MCF 10A (cell line): ENCODE measurements around the gene HHIPL1. TPM values are rescaled to one million over a fixed set of nuclear protein-coding genes. Genes with fewer than 3 reads are reported as not detected.

Experiments used
- BruUV-seq: library from RNA; stranded (reverse); fragments of 400-500 nt; replicated peaks from 2 replicates; lab custom pipeline; 2021; lab: Mats Ljungman, UMichigan
- CTCF ChIA-PET: fragments of 300-600 bp; sonication (Branson Sonifier 250); formaldehyde crosslinking; extraction: SDS; loops from one replicate; lab custom pipeline; 2021; ENCODE audit warnings: antibody characterized with exemption, inconsistent platforms; lab: Yijun Ruan, JAX
- POLR2A ChIA-PET: fragments of 300-600, 350-650 bp; sonication (Branson Sonifier 250); formaldehyde crosslinking; extraction: SDS; loops from one replicate; lab custom pipeline; 2020; ENCODE audit warnings: antibody characterized with exemption, inconsistent platforms; lab: Yijun Ruan, JAX
- DNase-seq: peaks from one replicate; pipeline ENCODE4 v3.0.0-alpha.2; 2018; ENCODE audit not compliant: unreplicated experiment
- H3K27ac Mint-ChIP-seq: one replicate; pipeline ENCODE4 v1.8.0; 2022; ENCODE audit warnings: mild to moderate bottlenecking, low read depth, mixed read lengths; ENCODE audit not compliant: unreplicated experiment
- H3K27me3 Mint-ChIP-seq: one replicate; pipeline ENCODE4 v1.8.0; 2022; ENCODE audit warnings: mixed read lengths; ENCODE audit not compliant: insufficient read depth, unreplicated experiment
- H3K36me3 Mint-ChIP-seq: one replicate; pipeline ENCODE4 v1.8.0; 2022; ENCODE audit warnings: mild to moderate bottlenecking, moderate library complexity, mixed read lengths; ENCODE audit not compliant: insufficient read depth, unreplicated experiment
- H3K4me1 Mint-ChIP-seq: one replicate; pipeline ENCODE4 v1.8.0; 2022; ENCODE audit warnings: mixed read lengths; ENCODE audit not compliant: insufficient read depth, unreplicated experiment
- H3K4me3 Mint-ChIP-seq: one replicate; pipeline ENCODE4 v1.8.0; 2022; ENCODE audit warnings: mild to moderate bottlenecking, moderate library complexity, mixed read lengths; ENCODE audit not compliant: unreplicated experiment
- H3K9me3 Mint-ChIP-seq: one replicate; pipeline ENCODE4 v1.8.0; 2022; ENCODE audit warnings: mixed read lengths; ENCODE audit not compliant: unreplicated experiment
- intact Hi-C: fragments of 100-400 bp; cut with micrococcal nuclease; formaldehyde crosslinking; loops from 2 replicates; pipeline ENCODE4 v1.14.1; 2022
- total RNA-seq: library from RNA; stranded (reverse); gene quantifications from 2 replicates; pipeline ENCODE4 v1.2.3, GENCODE V29; 2022
- TF ChIP-seq, protein P1 (sequence below): fragments of 200-600 bp; IDR thresholded peaks from one replicate; pipeline ENCODE4 v1.8.0; 2022; ENCODE audit warnings: antibody characterized with exemption, mild to moderate bottlenecking; ENCODE audit not compliant: unreplicated experiment

Gene HHIPL1
- total RNA-seq, 1 experiment from 2014 or later, result not detected

DNA sequence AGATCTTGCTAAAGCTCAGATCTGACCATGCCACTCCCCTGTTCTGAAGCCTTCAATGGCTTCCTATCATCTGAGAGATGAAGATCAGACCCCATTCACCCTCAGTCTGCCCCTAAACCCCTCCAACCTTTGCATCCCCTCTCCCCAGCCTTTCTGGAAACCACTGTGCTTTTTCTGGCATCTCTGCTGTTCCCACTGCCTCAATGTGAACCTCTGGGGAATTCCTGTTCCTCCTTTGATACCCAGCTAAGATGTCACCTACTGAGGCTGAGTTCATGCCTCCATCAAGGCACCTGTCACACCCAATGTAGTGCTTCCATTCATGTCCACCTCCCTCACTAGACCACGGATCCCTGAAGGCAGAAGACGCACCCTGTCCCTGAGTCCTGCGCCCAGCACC is 58.5 kb downstream of the HHIPL1 start:
- Mint-ChIP-seq H3K4me3 (no peak overlapping the region), H3K4me1 (no peaks in the 10 kb centered on the region), H3K27me3 (peaks cover 3% of the 10 kb centered on the region), H3K36me3 (peaks cover 1% of the 10 kb centered on the region), H3K27ac (no peak overlapping the region), H3K9me3 (peaks cover 9% of the 10 kb centered on the region)
- TF ChIP-seq, protein P1, sequence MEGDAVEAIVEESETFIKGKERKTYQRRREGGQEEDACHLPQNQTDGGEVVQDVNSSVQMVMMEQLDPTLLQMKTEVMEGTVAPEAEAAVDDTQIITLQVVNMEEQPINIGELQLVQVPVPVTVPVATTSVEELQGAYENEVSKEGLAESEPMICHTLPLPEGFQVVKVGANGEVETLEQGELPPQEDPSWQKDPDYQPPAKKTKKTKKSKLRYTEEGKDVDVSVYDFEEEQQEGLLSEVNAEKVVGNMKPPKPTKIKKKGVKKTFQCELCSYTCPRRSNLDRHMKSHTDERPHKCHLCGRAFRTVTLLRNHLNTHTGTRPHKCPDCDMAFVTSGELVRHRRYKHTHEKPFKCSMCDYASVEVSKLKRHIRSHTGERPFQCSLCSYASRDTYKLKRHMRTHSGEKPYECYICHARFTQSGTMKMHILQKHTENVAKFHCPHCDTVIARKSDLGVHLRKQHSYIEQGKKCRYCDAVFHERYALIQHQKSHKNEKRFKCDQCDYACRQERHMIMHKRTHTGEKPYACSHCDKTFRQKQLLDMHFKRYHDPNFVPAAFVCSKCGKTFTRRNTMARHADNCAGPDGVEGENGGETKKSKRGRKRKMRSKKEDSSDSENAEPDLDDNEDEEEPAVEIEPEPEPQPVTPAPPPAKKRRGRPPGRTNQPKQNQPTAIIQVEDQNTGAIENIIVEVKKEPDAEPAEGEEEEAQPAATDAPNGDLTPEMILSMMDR, result no peak
- ChIA-PET CTCF (interaction anchor here (1.2 kb wide), 1 partner anchor 21 kb away, joined by 3 read pairs; no protein-coding TSS in a partner anchor), POLR2A (no interaction called here)
- no TSS peak for BruUV-seq
- DNase-seq, result no peak
- intact Hi-C loops, result no loop called here

DNA sequence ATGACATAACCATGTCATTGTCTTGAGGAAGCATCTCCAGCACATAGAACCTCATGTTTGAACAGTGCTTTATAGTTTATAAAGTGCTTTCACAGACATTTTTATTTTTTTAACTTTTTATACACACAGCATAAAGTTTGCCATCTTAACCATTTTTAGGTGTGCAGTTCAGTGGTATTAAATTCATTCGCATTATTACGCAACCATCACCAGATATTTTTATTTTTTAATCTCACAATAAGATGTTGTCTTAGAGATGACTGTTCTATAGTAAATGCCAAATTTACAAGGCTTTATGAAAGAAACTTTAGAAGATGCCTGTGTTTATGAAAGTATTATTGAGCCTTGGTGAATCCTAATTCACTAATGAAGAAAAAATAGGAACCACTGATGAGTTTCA is 59.1 kb downstream of the HHIPL1 start:
- ChIA-PET CTCF (interaction anchor here (1.2 kb wide), 1 partner anchor 22 kb away, joined by 3 read pairs; no protein-coding TSS in a partner anchor), POLR2A (no interaction called here)
- Mint-ChIP-seq H3K4me3 (no peak overlapping the region), H3K9me3 (peaks cover 9% of the 10 kb centered on the region), H3K36me3 (no peaks in the 10 kb centered on the region), H3K27ac (no peak overlapping the region), H3K4me1 (no peaks in the 10 kb centered on the region), H3K27me3 (no peaks in the 10 kb centered on the region)
- intact Hi-C loops, result no loop called here
- no TSS peak for BruUV-seq
- no peak for DNase-seq
- TF ChIP-seq, protein P1, result no peak

DNA sequence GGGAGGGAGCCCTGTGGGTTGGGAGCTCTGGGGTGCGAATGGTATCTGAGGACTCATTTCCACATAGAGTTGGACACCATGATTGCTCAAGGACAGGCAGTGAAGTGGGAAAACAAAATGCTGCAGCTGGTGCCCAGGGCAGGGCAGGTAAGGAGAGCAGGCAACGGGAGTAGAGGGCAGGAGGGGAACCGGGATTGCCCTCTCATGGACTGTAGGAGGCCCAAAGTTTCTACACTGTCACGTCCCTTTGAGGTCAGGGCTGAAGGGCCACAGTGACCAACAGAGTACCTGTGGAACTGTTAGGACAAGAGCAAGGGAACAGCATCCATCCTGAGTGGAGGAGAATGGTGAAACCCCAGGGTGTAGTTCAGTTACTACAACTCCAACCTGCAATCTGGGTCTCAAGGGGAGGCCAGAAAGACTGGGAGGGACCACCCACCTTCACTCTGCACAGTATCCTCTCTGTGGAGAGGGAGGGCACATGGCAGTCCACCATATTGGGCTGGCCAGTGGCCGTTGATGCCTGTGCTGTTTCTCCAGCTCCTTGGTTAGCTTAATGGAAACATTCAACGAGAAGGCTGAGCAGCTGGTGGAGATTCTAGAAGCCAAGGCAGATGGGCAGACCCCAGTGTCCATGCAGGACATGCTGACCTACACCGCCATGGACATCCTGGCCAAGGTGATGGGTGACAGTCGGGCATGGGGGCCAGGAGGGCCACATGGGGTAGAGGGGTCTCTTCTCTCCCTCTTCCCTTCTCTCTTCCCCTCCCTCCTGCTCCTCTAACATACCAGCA is 61.4 kb downstream of the HHIPL1 start:
- Mint-ChIP-seq H3K27ac (no peak overlapping the region), H3K9me3 (peaks cover 9% of the 10 kb centered on the region), H3K4me3 (no peak overlapping the region), H3K4me1 (no peaks in the 10 kb centered on the region), H3K27me3 (no peaks in the 10 kb centered on the region), H3K36me3 (no peaks in the 10 kb centered on the region)
- TF ChIP-seq, protein P1, result no peak
- ChIA-PET POLR2A (interaction anchor here (0.7 to 1.1 kb wide), 3 partner anchors 9 to 22 kb away, joined by 3 read pairs; partner anchors contain the start of gene CYP46A1), CTCF (no interaction called here)
- DNase-seq, result no peak
- BruUV-seq, result no TSS peak
- intact Hi-C loops, result no loop called here

DNA sequence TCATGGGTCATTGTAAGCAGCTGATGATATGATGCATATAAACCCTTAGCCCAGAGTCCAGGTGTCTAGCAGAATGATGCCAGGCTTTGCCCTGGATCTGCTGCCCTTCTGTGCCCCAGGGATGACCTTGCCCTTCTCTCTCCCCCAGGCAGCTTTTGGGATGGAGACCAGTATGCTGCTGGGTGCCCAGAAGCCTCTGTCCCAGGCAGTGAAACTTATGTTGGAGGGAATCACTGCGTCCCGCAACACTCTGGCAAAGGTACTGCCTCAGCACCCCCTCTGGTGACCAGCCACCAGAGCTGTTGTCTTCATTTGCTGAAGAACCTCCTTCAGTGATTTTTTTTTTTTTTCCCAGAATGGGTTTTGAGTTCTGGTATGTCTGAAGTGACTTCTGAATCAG is 62.5 kb downstream of the HHIPL1 start:
- peaks cover 16% of the 10 kb centered on the region for H3K9me3 Mint-ChIP-seq
- H3K27me3 Mint-ChIP-seq, result no peaks in the 10 kb centered on the region
- intact Hi-C loops, result no loop called here
- BruUV-seq, result no TSS peak
- TF ChIP-seq, protein P1, result no peak
- no peak for DNase-seq
- CTCF ChIA-PET, result no interaction called here
- no peak overlapping the region for H3K4me3 Mint-ChIP-seq
- H3K4me1 Mint-ChIP-seq, result no peaks in the 10 kb centered on the region
- no peak overlapping the region for H3K27ac Mint-ChIP-seq
- no peaks in the 10 kb centered on the region for H3K36me3 Mint-ChIP-seq
- POLR2A ChIA-PET, result interaction anchor here (0.6 to 0.7 kb wide), 2 partner anchors 23 to 74 kb away, joined by 3 read pairs; partner anchors contain the start of gene CYP46A1
